GM19395 (cell line): ENCODE measurements around the gene GOPC.

Source experiments
- ATAC-seq: cut with Tn5 transposase; IDR thresholded peaks from one replicate; pipeline ENCODE4 v1.9.1; 2021; ENCODE audit warnings: mild to moderate bottlenecking, moderate library complexity; ENCODE audit not compliant: unreplicated experiment

The GOPC gene

DNA sequence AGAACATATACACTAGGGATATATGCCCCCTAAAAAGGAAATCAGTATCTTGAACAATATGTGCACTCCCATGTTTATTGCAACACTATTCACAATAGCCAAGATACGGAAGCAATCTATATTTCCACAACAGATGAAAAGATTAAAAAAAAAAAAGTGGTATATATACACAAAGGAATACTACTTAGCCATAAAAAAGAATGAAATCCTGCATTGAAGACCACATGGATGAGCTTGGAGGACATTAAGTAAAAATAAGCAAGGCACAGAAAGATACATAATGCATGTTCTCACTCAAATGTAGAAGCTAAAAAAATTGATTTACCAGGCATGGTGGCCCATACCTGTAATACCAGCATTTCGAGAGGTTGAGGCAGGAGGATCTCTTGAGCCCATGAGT is 4.6 kb downstream of the GOPC start:
- ATAC-seq, result no peak

DNA sequence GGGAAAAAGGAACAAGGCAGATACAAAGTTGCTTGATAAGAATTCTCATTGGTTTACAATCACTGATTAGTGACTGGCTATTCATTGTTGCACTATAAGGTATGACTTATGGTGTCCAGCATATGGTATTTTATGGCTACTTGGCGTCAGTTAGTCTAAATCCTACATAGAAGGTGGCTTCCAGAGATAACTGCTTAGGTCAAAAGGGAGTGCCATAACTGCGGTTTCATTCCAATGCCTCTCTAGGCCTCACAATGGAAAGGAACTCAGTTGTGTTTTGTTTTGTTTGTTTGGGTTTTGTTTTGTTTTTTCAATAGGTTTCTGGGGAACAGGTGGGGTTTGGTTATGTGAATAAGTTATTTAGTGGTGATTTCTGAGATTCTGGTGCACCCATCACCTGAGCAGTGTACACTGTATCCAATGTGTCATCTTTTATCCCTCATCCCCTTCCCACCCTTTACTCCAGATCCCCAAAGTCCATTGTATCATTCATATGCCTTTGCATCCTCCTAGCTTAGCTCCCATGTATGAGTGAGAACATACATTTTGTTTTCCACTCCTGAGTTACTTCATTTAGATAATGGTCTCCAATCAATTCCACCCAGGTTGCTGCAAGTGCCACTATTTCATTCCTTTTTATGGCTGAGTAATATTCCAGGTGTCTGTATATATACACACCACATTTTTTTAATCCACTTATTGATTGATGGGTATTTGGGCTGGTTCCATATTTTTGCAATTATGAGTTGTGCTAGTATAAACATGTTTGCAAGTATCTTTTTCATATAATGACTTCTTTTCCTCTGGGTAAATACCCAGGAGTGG is 7.0 kb downstream of the GOPC start:
- ATAC-seq, result no peak

GRCh38 chr6:117592983-117593759 is 9.1 kb downstream of the GOPC start:
- no peak for ATAC-seq

- no peak for ATAC-seq
Measured at GRCh38 chr6:117591405-117591804, 10.9 kb downstream of the GOPC start.

- no peak for ATAC-seq
Measured at GRCh38 chr6:117590447-117590846, 11.9 kb downstream of the GOPC start.

DNA sequence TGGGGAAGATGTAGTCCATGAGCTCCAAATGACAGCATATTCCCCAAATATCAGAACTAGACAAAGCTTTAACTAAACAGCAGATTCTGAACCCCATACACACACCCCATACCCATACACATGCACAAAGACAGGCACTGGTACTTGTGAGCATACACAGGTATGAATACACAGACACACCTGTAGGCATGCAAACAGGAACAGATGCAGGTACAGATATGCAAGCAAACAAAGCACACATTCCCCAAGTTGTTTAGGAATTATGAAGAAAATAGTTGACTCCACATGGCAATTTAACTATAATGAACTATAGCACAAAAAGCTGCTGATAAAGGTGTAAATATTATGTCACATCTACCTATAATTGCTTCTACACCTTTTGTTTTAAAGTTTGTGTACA is 16.7 kb downstream of the GOPC start:
- no peak for ATAC-seq

DNA sequence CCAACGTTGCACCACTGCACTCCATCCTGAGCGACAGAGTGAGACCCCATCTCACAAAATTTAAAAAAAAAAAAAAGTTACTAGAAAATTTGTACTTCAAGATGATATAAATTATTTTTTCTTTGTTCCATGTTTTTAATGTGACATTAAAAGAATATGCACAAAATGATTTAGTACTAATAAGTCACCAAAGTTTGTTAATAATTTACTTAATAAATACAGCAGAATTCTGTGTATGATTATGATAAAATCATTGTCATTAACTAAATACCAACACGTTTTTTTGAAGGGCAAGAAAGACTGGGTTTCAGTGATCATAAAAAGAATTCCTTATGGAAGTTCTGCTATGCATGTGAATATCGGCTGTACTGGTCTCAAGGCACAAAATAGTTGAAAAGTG is 28.1 kb downstream of the GOPC start:
- ATAC-seq, result no peak

DNA sequence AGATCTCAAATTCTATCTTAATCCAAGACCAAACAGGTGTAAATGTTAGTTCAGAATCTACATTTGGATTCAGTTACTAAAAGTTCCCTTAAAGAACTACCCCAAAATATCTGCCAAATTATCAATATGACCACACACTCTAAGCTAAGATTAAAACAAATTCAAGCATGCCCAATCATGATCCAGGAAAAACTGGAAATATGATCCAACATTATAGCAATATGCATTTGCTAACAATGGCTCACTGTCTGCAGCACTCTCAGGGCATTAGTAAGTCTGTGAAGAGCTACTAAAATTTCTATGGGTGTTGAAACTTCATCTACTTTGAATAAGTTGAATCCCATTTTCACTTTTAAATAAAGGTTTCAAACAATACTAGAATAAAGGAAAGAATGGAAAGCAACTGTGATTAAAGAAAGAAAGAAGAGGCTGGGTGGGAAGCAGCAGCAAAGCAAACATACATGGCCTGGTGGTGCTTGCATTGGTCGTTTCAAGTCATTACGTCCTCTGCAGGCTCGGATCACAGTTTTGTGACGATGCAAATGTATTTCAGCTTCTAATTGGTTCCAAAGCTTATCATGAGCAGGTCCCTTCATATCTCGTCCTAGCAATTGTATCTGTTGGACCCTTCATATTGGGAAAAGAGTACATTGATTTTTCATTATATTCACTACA is 29.2 kb downstream of the GOPC start:
- ATAC-seq, result no peak

DNA sequence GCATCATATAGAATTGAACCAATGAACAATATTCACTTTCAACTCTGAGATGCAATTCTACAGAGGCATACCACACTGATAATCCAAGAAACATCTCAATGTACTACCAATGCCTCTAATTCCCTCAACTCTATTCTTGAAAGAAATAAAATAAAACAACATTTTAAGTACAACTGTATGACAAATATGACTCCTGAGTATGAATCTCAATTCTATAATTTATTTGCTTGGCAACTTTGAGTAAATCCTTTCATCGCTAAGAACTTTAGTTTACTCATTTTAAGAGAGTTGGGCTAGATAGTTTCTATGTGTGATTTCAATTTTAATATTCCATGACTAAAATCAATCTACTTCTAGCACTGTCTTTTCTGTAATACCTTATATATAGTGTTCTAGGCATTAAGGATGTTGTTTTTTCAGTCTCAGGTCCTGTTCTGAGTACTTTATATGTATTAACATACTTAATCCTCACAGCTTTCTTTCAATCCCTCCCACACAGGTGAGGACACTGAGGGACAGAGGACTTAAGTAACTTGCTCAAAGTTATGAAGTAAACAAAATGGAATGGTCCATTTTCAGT is 33.4 kb downstream of the GOPC start:
- ATAC-seq, result no peak

DNA sequence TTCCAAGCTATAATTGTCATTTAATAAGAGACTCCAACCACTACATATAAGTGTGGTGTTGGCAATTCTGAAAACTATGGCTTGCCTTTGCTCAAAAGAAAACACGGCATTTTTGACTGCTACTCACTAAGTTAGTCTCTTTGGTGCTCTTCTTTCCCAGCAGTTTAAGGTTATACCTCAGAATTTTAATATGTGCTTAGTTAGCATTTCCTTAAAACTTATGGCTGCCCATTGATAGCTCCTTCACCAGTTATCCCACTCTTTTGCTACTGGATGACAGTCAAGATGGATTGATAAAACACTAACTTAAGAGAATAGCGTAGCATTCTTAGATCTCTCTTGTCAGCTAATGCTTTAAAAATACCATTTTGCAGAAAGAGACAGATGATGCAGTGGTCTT is 34.1 kb downstream of the GOPC start:
- no peak for ATAC-seq

- no peak for ATAC-seq
Measured at GRCh38 chr6:117564681-117565080, 37.6 kb downstream of the GOPC start.

DNA sequence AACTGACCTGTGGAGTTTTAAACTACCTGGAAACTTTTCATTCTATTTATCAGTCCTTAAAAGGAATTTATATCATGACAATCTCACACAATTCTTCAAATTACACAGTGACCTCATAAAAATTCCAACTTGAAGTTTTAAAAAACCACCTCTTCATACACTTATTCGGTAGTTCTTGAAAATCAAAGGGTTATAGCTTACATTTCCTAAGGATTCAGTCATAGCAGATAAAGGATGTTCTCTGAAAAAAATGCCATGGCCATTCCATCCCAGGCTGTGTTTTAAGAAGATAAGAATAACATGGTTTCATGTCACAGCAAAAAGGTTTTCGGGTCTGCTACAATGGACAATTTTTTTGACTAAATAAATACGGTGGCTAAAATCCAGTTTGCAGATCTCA is 41.2 kb downstream of the GOPC start:
- ATAC-seq, result no peak

DNA sequence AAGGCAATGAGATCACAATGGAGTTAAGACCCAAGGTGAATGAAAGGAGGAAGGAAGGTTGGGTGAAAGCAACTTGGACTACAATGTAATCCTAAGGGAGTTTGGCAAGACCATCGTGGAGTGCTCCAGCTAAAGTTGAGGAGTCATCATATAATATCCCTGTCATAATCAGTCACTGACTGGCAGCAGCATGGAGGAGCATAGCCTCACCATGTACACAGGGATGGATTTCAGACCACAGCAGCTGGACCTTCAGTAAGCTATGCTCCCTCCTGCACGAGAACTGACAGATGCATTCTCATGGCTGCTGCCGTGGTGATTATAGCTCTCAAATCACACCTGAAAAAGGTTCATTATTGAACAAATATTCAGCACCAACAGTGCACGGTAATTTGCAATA is 43.0 kb downstream of the GOPC start:
- ATAC-seq, result no peak

DNA sequence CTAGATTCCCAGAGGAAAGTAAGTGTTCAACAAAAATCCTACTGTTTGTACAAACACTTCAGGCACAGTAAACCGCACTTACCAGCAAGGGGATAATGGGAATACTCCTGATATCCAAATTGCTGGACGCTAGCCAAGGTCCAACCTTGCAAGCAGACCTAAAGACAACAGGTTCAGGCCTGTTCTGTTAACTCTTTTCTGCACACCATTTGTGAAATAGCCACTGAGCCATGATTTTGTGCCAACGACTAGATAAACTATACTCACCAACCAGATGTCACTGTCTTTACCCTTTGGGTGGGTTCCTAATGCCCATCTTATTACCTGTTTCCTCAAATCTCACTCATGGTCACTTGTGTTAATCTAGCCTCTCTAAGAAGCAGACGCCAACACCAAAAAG is 43.5 kb downstream of the GOPC start:
- no peak for ATAC-seq

DNA sequence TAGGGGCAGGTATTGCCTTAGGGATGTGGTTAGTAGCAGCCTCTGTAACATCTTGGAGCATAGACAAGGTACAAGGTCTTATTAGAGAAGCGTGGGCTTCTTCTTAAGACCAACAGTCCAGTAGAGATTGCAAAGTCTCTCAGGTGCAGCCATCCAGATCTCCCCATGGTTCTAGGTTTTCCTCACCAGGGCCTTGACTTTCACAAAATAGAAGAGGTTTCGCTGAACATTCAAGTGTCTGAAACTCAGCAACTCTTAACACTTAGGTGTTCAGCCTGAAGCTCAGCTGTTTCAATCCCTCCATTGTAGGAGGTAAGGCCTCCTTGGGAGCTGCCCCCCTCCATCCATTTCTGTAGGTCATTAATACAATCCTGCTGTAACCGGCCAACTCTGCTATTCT is 44.4 kb downstream of the GOPC start:
- no peak for ATAC-seq

DNA sequence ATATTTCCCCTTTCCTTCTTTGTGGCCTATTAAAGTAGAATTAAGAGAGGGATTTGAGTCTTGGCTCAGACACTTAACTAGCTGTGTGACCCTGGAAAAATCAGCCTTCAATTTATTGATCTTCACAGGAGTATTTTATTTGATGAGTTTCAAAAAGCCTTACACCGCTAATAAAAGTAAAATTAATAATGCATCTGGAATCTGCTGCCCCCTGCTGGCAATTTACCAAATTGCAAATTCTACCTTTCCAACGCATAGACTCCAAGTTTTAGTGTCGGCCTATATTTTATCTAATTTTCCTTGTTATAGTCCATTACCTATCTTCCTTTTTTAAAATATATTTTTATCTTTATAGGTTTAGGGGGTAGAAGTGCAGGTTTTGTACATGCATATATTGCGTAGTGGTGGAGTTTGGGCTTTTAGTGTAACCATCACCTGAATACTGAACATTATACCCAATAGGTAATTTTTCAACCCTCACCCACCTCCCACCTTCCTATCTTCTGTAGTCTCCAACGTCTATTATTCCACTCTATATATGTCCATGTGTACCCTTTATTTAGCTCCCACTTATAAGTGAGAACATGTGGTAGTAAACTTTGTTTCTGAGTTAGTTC is 46.3 kb downstream of the GOPC start:
- peak; percentile 47 for ATAC-seq

DNA sequence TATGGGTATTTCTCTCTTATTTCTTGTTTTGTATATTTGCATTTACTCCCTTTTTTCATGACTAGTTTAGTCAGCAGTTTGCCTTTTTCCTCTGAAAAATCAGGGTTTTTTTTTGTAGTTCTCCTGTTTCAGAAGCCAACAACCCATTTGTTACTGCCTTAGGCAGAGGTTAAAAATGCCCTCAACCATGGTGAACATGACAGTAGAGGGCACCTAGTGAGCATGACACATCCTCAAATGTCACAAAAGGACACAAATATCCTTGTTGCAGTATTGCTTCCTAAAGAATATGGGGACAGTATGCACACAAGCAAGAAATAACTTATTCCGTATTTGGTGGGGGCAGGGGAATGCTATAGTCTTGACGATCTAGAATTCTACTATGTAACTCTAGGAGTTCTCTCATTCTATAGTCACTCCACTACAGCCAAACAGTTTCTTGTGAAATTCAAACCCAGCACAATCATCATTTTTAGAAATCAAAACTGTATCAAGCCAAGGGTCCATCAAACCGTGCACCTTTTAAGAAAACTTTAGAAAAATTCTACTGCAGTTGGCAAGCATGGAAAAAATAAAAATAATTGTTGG is 47.0 kb downstream of the GOPC start:
- no peak for ATAC-seq

DNA sequence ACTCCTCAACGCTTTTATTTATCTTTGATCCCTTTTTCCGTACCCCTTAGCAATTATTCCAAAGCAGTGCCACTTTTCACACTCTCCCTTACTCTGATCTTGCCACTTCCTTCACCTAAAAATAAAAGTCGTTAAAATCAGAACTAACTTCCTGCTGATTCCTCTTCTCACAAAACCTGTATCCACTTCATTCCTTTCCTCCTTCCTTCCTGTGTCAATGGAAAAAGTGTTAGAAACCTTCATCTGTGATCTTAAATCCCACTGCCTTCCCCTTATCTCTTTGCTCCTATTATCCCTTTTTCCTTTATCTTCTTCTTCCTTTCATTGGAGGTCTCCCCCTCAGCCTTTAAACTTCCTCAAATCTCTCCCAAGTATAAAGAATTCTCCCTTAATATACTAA is 49.2 kb downstream of the GOPC start:
- ATAC-seq, result no peak

DNA sequence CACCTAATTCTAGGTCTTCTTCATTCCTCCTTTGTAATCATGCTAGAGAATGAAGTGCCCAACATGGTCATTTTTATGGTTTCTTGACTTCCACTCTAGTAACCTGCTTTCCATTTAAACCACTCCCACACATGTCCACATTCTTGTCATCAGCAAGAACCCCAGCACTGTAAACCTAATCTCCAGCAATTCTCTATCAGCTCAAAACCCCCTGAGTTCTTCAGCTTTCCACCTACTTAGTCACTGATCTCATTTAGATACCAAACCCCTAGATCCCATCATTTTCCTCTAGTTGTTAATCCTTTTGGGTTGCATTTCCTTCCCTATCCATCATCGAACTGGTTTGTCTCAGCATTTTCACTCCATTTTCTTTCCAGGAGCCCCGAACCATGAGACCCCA is 49.7 kb downstream of the GOPC start:
- no peak for ATAC-seq

DNA sequence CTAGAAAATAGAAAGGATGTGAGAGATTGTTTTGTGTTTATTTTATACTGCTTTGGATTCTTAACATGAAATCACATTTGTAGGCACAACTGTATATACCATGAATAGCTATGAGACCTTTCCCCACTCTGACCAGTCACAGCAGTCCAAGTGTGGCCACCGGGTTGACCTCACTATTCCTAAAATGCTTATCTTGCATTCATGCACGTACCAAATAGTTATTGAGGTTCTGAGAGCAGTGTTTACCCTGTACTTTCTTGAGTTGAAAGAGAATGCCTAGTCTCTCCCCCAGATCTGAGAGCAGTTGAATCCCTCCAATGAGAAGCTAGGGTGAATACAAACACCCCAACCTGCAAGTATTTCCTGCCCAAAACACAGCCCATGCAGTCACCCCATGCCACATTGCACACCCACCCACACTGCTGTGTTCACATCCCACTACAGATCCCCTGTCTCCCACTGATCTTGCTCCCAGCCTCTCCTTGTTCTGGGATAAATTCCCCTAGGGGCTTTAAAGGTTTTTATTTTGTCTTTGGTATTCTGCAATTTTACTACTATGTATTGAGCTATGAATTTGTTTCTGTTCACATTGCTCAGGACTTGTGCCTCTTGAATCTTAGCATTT is 51.6 kb downstream of the GOPC start:
- ATAC-seq, result no peak
